ENCODE data around the gene CABP1. TPM values are rescaled to one million over a fixed set of nuclear protein-coding genes. Genes with fewer than 3 reads are reported as not detected.

The CABP1 gene
- total and polyA plus RNA-seq, 2 of the 13 experiments (the other 11 are each of a cell fraction or from before 2014, with no cell fraction given): not detected

GRCh38 chr12:120686690-120687577 lies 46.5 kb downstream of the CABP1 start, which contains the start of gene MLEC (continued):
- TF ChIP-seq ZNF879 (CRISPR knock-in tag; IDR thresholded peaks at IDR 0.05) (no peak), ATAD3A (CRISPR knock-in tag; IDR thresholded peaks at IDR 0.05) (no peak), ZBTB14 (CRISPR knock-in tag; IDR thresholded peaks at IDR 0.05) (no peak; the same call in 1 of the 2 replicates), ZNF205 (CRISPR knock-in tag; IDR thresholded peaks at IDR 0.05) (0 out of 2 replicates have a peak, but pooled peaks have one; percentile 72), PREB (CRISPR knock-in tag; IDR thresholded peaks at IDR 0.05) (no peak), HOMEZ (CRISPR knock-in tag; IDR thresholded peaks at IDR 0.05; ENCODE audit: low read depth) (no peak), ZBTB7A (CRISPR knock-in tag; IDR thresholded peaks at IDR 0.05) (no peak), ZNF512 (CRISPR knock-in tag; IDR thresholded peaks at IDR 0.05) (no peak), ZBTB2 (CRISPR knock-in tag; IDR thresholded peaks at IDR 0.05; ENCODE audit: low read depth) (peak; percentile 84), MBNL3 (CRISPR knock-in tag; conservative IDR thresholded peaks at IDR 0.05) (no peak), RFXANK (CRISPR knock-in tag; IDR thresholded peaks at IDR 0.05) (no peak), CBX1 (IDR thresholded peaks at IDR 0.05; ENCODE audit: low read depth) (no peak), FOXA1 (IDR thresholded peaks at IDR 0.05) (no peak), FOXA1 (CRISPR knock-in tag; IDR thresholded peaks at IDR 0.05) (peak; percentile 15; the same call in 1 of the 2 replicates), ZBTB33 (CRISPR knock-in tag; IDR thresholded peaks at IDR 0.05) (no peak), NFATC3 (CRISPR knock-in tag; IDR thresholded peaks at IDR 0.05) (no peak), MTA3 (CRISPR knock-in tag; IDR thresholded peaks at IDR 0.05) (no peak), ZNF547 (CRISPR knock-in tag; IDR thresholded peaks at IDR 0.05) (peak; percentile 67), RARG (CRISPR knock-in tag; IDR thresholded peaks at IDR 0.05; ENCODE audit: low read depth) (no peak), HHEX (CRISPR knock-in tag; IDR thresholded peaks at IDR 0.05) (no peak), KLF13 (CRISPR knock-in tag; IDR thresholded peaks at IDR 0.05) (no peak), RELA (CRISPR knock-in tag; IDR thresholded peaks at IDR 0.05) (no peak), ZNF430 (CRISPR knock-in tag; IDR thresholded peaks at IDR 0.05) (peak; percentile 44; the same call in 1 of the 2 replicates)
